Liver (tissue), 3 donors: ENCODE measurements around the gene OR5T3.

ENCODE experiments used
- EGR1 ChIP-seq, 2 donors: IDR thresholded peaks; 2 replicates each; pipeline ENCODE4 v1.6.1; 2016 to 2018; ENCODE audit warnings: antibody characterized with exemption in 2 of 2, low read depth in 2 of 2
- FOXA1 ChIP-seq: IDR thresholded peaks from 2 replicates; pipeline ENCODE4 v1.6.1; 2016; ENCODE audit warnings: antibody characterized with exemption
- GABPA ChIP-seq, 2 donors: IDR thresholded peaks in 1 of 2; conservative IDR thresholded peaks in 1 of 2; 2 replicates each; pipeline ENCODE4 v1.6.1; 2016; ENCODE audit warnings: antibody characterized with exemption in 2 of 2, mild to moderate bottlenecking in 1 of 2, moderate library complexity in 1 of 2
- HNF4G ChIP-seq: IDR thresholded peaks from 2 replicates; pipeline ENCODE4 v1.6.1; 2016; ENCODE audit warnings: antibody characterized with exemption
- JUND ChIP-seq, 2 donors: IDR thresholded peaks; 2 replicates each; pipeline ENCODE4 v1.6.1; 2016; ENCODE audit warnings: antibody characterized with exemption in 2 of 2
- RAD21 ChIP-seq, 2 donors: IDR thresholded peaks; 2 replicates each; pipeline ENCODE4 v1.6.1; 2016; ENCODE audit warnings: antibody characterized with exemption in 2 of 2, mild to moderate bottlenecking in 2 of 2
- SP1 ChIP-seq: IDR thresholded peaks from 2 replicates; pipeline ENCODE4 v1.6.1; 2018; ENCODE audit warnings: antibody characterized with exemption, mild to moderate bottlenecking
- TAF1 ChIP-seq: conservative IDR thresholded peaks from 2 replicates; pipeline ENCODE4 v1.6.1; 2016; ENCODE audit warnings: antibody characterized with exemption, mild to moderate bottlenecking
- YY1 ChIP-seq: IDR thresholded peaks from 2 replicates; pipeline ENCODE4 v1.6.1; 2016; ENCODE audit warnings: antibody characterized with exemption, mild to moderate bottlenecking
- TF ChIP-seq, protein P1 (sequence below): fragments of 150-350 bp; IDR thresholded peaks from 2 replicates; pipeline ENCODE4 v1.5.1; 2017; ENCODE audit warnings: improper control_type of control experiment, low read depth, low read length; ENCODE audit not compliant: missing input control
- TF ChIP-seq, protein P2 (sequence below): IDR thresholded peaks from 2 replicates; pipeline ENCODE4 v1.6.1; 2016; ENCODE audit warnings: antibody characterized with exemption, mild to moderate bottlenecking
- TF ChIP-seq, protein P3 (sequence below): IDR thresholded peaks from 2 replicates; pipeline ENCODE4 v1.6.1; 2016; ENCODE audit warnings: antibody characterized with exemption
- TF ChIP-seq, protein P4 (sequence below): IDR thresholded peaks from 2 replicates; pipeline ENCODE4 v1.6.1; 2016; ENCODE audit warnings: antibody characterized with exemption
- donor health status: healthy.
- donor health status: healthy.

DNA sequence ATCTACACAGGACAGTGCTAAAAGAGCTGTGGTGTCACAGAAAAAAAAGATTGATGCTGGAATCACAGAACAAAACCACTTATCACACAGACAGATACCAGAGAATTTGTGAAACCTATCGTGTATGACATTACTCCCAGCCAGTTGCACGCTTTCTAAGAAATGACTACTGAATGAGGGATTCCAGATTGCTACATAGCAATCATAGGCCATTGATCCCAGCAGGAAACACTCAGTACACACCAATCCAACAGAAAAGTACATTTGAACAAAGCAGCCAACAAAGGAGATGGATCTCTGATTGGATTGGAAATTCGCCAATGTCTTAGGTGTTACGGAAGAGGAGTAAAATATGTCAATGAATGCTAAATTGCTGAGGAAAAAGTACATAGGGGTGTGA is 44.8 kb downstream of the OR5T3 start:
- TF ChIP-seq, protein P1, sequence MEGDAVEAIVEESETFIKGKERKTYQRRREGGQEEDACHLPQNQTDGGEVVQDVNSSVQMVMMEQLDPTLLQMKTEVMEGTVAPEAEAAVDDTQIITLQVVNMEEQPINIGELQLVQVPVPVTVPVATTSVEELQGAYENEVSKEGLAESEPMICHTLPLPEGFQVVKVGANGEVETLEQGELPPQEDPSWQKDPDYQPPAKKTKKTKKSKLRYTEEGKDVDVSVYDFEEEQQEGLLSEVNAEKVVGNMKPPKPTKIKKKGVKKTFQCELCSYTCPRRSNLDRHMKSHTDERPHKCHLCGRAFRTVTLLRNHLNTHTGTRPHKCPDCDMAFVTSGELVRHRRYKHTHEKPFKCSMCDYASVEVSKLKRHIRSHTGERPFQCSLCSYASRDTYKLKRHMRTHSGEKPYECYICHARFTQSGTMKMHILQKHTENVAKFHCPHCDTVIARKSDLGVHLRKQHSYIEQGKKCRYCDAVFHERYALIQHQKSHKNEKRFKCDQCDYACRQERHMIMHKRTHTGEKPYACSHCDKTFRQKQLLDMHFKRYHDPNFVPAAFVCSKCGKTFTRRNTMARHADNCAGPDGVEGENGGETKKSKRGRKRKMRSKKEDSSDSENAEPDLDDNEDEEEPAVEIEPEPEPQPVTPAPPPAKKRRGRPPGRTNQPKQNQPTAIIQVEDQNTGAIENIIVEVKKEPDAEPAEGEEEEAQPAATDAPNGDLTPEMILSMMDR = no peak
- TF ChIP-seq, protein P2, sequence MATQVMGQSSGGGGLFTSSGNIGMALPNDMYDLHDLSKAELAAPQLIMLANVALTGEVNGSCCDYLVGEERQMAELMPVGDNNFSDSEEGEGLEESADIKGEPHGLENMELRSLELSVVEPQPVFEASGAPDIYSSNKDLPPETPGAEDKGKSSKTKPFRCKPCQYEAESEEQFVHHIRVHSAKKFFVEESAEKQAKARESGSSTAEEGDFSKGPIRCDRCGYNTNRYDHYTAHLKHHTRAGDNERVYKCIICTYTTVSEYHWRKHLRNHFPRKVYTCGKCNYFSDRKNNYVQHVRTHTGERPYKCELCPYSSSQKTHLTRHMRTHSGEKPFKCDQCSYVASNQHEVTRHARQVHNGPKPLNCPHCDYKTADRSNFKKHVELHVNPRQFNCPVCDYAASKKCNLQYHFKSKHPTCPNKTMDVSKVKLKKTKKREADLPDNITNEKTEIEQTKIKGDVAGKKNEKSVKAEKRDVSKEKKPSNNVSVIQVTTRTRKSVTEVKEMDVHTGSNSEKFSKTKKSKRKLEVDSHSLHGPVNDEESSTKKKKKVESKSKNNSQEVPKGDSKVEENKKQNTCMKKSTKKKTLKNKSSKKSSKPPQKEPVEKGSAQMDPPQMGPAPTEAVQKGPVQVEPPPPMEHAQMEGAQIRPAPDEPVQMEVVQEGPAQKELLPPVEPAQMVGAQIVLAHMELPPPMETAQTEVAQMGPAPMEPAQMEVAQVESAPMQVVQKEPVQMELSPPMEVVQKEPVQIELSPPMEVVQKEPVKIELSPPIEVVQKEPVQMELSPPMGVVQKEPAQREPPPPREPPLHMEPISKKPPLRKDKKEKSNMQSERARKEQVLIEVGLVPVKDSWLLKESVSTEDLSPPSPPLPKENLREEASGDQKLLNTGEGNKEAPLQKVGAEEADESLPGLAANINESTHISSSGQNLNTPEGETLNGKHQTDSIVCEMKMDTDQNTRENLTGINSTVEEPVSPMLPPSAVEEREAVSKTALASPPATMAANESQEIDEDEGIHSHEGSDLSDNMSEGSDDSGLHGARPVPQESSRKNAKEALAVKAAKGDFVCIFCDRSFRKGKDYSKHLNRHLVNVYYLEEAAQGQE = no peak
- TF ChIP-seq TAF1 (no peak), HNF4G (no peak), JUND (IDR thresholded peaks at IDR 0.05) (no peak), SP1 (no peak), YY1 (no peak), FOXA1 (no peak), EGR1 (IDR thresholded peaks at IDR 0.05; ENCODE audit: low read depth in 2 of 2) (no peak), RAD21 (IDR thresholded peaks at IDR 0.05) (no peak), GABPA (IDR thresholded peaks at IDR 0.05 in 1 of 2, conservative IDR thresholded peaks at IDR 0.05 in 1 of 2) (no peak)
- TF ChIP-seq, protein P3, sequence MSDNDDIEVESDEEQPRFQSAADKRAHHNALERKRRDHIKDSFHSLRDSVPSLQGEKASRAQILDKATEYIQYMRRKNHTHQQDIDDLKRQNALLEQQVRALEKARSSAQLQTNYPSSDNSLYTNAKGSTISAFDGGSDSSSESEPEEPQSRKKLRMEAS = no peak
- TF ChIP-seq, protein P4, sequence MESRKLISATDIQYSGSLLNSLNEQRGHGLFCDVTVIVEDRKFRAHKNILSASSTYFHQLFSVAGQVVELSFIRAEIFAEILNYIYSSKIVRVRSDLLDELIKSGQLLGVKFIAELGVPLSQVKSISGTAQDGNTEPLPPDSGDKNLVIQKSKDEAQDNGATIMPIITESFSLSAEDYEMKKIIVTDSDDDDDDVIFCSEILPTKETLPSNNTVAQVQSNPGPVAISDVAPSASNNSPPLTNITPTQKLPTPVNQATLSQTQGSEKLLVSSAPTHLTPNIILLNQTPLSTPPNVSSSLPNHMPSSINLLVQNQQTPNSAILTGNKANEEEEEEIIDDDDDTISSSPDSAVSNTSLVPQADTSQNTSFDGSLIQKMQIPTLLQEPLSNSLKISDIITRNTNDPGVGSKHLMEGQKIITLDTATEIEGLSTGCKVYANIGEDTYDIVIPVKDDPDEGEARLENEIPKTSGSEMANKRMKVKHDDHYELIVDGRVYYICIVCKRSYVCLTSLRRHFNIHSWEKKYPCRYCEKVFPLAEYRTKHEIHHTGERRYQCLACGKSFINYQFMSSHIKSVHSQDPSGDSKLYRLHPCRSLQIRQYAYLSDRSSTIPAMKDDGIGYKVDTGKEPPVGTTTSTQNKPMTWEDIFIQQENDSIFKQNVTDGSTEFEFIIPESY = no peak
